ENCODE data around the gene SIAH2. TPM values are rescaled to one million over a fixed set of nuclear protein-coding genes. Genes with fewer than 3 reads are reported as not detected.

The SIAH2 gene
- total and polyA plus RNA-seq, 2 of the 8 experiments (the other 6 are each of a cell fraction or from before 2014, with no cell fraction given) = 23.9 to 34.2 TPM

DNA sequence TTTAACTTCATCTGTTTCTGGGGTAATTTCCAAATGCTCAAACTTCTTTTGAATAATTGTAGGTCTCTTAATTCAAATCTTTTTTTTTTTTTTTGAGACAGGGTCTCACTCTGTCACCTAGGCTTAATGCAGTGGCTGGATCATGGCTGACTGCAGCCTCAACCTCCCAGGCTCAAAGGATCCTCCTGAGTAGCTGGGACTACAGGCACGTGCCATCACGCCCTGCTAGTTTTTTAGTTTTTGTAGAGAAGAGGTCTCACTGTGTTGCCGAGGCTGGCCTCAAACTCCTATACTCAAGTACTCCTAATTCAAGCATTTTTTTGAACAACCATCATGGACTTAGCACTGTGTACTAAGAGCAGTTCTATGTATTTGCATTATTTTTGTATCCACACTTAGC, 3.8 kb upstream of the SIAH2 start:
- H3K4me3 ChIP-seq (ENCODE audit: extremely low read depth in 1 of 4, insufficient read depth in 2 of 4, low read depth in 3 of 4, low read length in 4 of 4) = no peak overlapping the region
- H2BK12ac ChIP-seq (ENCODE audit: low read depth, low read length) = no peak overlapping the region
- no peak overlapping the region for H2BK20ac ChIP-seq (ENCODE audit: low read length)
- no peak overlapping the region for H3K27ac ChIP-seq (ENCODE audit: low read depth, low read length)
- H3K4ac ChIP-seq (replicated peaks; ENCODE audit: insufficient read length, low read depth, low read length) = no peak overlapping the region
- H3K9ac ChIP-seq (replicated peaks in 1 of 4; ENCODE audit: extremely low read depth in 1 of 4, low read depth in 3 of 4, low read length in 3 of 4) = no peak overlapping the region
- no peaks in the 10 kb centered on the region for H3K79me1 ChIP-seq (ENCODE audit: low read depth, low read length)
- ChIA-PET POLR2A (ENCODE audit: partially characterized antibody) (no interaction called here), CTCF (ENCODE audit: partially characterized antibody) (interaction anchor here (0.6 to 3.4 kb wide), 9 partner anchors 10 to 98 kb away, joined by 3 to 11 read pairs (median 4); no protein-coding TSS in a partner anchor)
- H3K4me2 ChIP-seq (ENCODE audit: insufficient read depth in 1 of 2, low read depth in 2 of 2, low read length in 2 of 2) = no peak overlapping the region
- H3K9me3 ChIP-seq (ENCODE audit: insufficient read depth in 2 of 2, low read depth in 1 of 2, low read length in 1 of 2) = no peaks in the 10 kb centered on the region
- peaks cover 9% of the 10 kb centered on the region for H3K23me2 ChIP-seq (ENCODE audit: low read depth, low read length)
- H3K56ac ChIP-seq (replicated peaks; ENCODE audit: insufficient read length, low read depth, low read length) = no peak overlapping the region
- H2BK5ac ChIP-seq (ENCODE audit: low read depth, low read length) = no peak overlapping the region
- peaks cover 3 to 7% (median 5%) of the 10 kb centered on the region in 4 experiments; a peak in 4 of 7 replicates for H3K4me1 ChIP-seq (replicated peaks in 1 of 4; ENCODE audit: control insufficient read depth in 3 of 4, insufficient read depth in 4 of 4, low read length in 3 of 4)
- H2BK15ac ChIP-seq (ENCODE audit: low read length) = no peak overlapping the region
- no peak overlapping the region for H3K18ac ChIP-seq (ENCODE audit: extremely low read depth, low read length)
- no peaks in the 10 kb centered on the region for H3K36me3 ChIP-seq (ENCODE audit: control insufficient read depth in 2 of 4, insufficient read depth in 4 of 4, low read length in 3 of 4)
- no peak overlapping the region for H4K5ac ChIP-seq (ENCODE audit: insufficient read length, low read depth, low read length)
- WGBS, 2 experiments (ENCODE audit: extremely low coverage in 1 of 2, insufficient coverage in 1 of 2, insufficient read length in 1 of 2, insufficient replicate concordance in 2 of 2, low coverage in 1 of 2, low lambda C conversion rate in 2 of 2, missing lambda C conversion rate in 1 of 2) = 97% methylated on average over 3 of the region's 3 CpGs; no CpG with 5 or more reads in 1 of the 2 experiments
- H3K23ac ChIP-seq (ENCODE audit: insufficient read length) = no peak overlapping the region
- no peaks in the 10 kb centered on the region for H4K20me1 ChIP-seq (replicated peaks in 1 of 2; ENCODE audit: control insufficient read depth in 1 of 2, insufficient read depth in 2 of 2, low read length in 2 of 2)
- no peak overlapping the region for H4K91ac ChIP-seq (replicated peaks; ENCODE audit: insufficient read length, low read length)
- H3K79me2 ChIP-seq (ENCODE audit: control insufficient read depth in 1 of 2, insufficient read depth in 2 of 2, low read length in 2 of 2) = no peaks in the 10 kb centered on the region
- no peak overlapping the region for H2AK5ac ChIP-seq (ENCODE audit: low read depth, low read length)
- no peak overlapping the region for H4K8ac ChIP-seq (ENCODE audit: extremely low read depth, insufficient read depth, low read length)
- no peak overlapping the region for H3K14ac ChIP-seq (ENCODE audit: insufficient read length)
- FAIRE-seq (no peak), DNase-seq (ENCODE audit: low read depth in 1 of 2, low spot score in 2 of 2) (no peak)
- no peak overlapping the region for H2BK120ac ChIP-seq (replicated peaks; ENCODE audit: low read depth, low read length)
- peaks cover 0 to 7% (median 3%) of the 10 kb centered on the region in 4 experiments; a peak in 4 of 7 replicates for H3K27me3 ChIP-seq (replicated peaks in 1 of 4; ENCODE audit: control insufficient read depth in 3 of 4, extremely low read depth in 1 of 4, insufficient read depth in 3 of 4, low read length in 3 of 4)
- H2AFZ ChIP-seq (ENCODE audit: low read length) = no peak overlapping the region
- TF ChIP-seq SUZ12 (IDR thresholded peaks at IDR 0.05; ENCODE audit: low read length) (no peak), CTBP2 (IDR thresholded peaks at IDR 0.05; ENCODE audit: borderline replicate concordance, insufficient read depth, insufficient read length, low read length) (no peak), TEAD4 (IDR thresholded peaks at IDR 0.05; ENCODE audit: low read depth, low read length) (no peak), SP4 (IDR thresholded peaks at IDR 0.05; ENCODE audit: low read length) (no peak), BRCA1 (IDR thresholded peaks at IDR 0.05; ENCODE audit: low read depth, low read length) (no peak), EP300 (IDR thresholded peaks at IDR 0.05; ENCODE audit: borderline replicate concordance in 1 of 2, low read depth in 2 of 2, low read length in 2 of 2) (no peak), EGR1 (IDR thresholded peaks at IDR 0.05; ENCODE audit: borderline replicate concordance, low read depth, low read length) (no peak), POLR2AphosphoS5 (IDR thresholded peaks at IDR 0.05; ENCODE audit: low read depth, low read length) (no peak), PHF8 (conservative IDR thresholded peaks at IDR 0.05; ENCODE audit: low read depth, low read length) (no peak), SIRT6 (IDR thresholded peaks at IDR 0.05; ENCODE audit: low read length) (no peak), HDAC6 (IDR thresholded peaks at IDR 0.05; ENCODE audit: low read depth, low read length) (no peak), CTCF (IDR thresholded peaks at IDR 0.05; ENCODE audit: control extremely low read depth in 1 of 3, insufficient read depth in 1 of 3, low read depth in 1 of 3, low read length in 3 of 3) (no peak)
